ENCODE measurements around the gene ALPK3. TPM values are rescaled to one million over a fixed set of nuclear protein-coding genes. Genes with fewer than 3 reads are reported as not detected.

ALPK3 gene
- total RNA-seq, 2 experiments from 2014 or later, result 0.18 to 0.24 TPM

DNA sequence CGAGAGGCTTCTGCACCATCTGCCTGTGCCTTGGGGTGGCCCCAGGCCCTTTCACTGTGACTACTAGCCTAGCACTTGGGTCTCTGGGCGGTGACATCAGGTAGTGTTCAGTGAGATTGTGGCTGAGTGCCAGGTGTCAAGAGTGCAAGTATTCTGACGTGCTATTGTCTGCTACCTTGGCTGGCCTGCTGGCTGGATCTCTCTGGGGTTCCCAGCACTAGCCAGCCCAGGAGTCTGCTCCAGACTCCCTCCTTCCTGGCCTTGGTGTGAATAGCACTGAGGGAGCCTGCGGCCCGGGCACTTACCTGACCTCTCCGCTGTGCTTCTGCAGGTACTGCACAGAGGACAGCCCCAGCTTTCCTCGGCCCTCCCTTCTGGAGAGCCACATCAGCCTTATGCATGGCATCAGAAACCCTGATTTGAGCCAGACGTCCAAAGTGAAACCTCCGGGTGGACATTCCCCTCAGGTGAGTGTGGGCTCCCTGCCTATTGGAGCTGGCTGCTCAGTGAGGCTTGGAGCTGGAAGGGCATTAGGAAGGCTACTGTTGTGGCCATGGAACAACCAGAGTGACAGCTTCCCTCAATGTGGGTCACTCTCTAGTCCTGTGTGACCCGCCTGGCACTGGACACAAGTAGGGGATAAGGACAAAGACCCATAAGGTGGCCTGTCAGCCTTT lies 17.5 kb upstream of the ALPK3 start:
- H3K4me3 Mint-ChIP-seq, result no peak overlapping the region
- no peaks in the 10 kb centered on the region for H3K9me3 Mint-ChIP-seq (ENCODE audit: insufficient read depth)
- CTCF ChIA-PET, result no interaction called here

DNA sequence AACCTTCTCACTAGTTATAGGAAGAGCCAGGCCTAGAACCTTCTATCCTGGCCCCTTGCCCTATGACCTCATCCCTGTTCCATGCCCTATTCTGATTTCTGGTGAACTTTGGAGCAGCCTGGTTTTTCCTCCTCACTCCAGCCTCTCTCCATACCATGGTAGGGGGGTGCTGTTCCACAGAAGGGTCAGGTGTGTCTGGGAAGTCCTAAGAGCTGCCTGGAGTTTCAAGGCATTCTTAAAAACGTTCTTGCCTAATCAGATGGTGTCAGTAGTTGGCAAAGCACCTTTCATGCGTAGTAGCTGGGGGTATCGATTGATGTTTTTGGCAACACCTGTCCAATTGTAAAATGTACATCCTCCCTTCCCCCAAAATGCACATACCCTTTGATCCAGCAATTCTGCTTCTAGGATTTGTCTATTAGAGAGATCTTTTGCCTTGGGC lies 16.8 kb upstream of the ALPK3 start:
- Mint-ChIP-seq H3K4me1 (ENCODE audit: low read depth) (no peaks in the 10 kb centered on the region), H3K36me3 (ENCODE audit: low read depth) (peaks cover 59% of the 10 kb centered on the region), H3K9me3 (ENCODE audit: insufficient read depth) (no peaks in the 10 kb centered on the region), H3K27me3 (ENCODE audit: low read depth) (no peaks in the 10 kb centered on the region), H3K4me3 (no peak overlapping the region), H3K27ac (no peak overlapping the region)
- POLR2A ChIA-PET, result no interaction called here
- DNase-seq (no peak), ATAC-seq (no peak)
- CTCF ChIA-PET, result no interaction called here

More for the DNA sequence above, 17.5 kb upstream of the ALPK3 start:
- Mint-ChIP-seq H3K27ac (no peak overlapping the region), H3K36me3 (ENCODE audit: low read depth) (peaks cover 61% of the 10 kb centered on the region), H3K4me1 (ENCODE audit: low read depth) (no peaks in the 10 kb centered on the region), H3K27me3 (ENCODE audit: low read depth) (no peaks in the 10 kb centered on the region)
- no peak for DNase-seq
- POLR2A ChIA-PET, result no interaction called here
- ATAC-seq, result no peak

DNA sequence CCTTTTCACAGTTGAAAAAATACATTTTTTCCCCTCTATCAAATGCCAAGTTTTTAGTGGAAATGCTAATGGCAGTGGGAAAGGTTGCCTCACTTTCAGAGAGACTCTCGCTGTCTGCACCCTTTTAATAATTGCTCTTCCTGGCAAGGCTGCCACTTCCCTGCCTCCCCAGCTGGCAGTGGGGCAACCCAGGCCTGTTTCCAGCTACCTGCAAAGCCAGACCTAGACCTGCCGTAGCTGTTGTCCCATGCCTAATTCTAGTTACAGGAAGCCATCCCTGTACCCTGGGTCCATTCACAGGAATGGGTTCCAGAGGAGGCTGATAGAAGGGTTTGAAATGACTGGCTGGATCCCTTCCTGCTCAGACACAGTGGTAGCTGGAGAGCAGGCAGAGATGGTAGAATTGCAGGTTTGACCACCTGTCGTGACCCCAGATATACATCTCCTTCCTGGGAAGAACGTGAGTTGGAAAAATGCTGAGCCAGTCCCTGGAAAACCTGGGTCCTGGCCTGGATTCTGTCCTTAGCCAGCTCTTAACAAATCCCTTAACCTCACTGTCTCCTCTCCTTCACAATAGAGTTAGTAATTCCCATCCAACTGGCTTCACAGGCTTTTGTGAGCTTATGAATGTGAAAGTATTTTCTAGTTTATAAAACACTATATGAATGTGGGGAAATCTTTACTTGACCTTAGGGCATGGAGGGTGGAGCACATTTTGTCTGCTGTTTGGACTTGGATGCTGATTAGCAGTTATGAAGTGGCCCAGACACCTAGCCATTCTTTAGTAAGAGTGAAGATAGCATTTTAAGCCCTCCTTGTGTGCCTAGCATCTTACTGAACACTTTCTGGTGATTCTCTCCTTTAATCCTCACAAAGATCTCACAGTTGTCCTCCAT lies 12.9 kb upstream of the ALPK3 start:
- CTCF ChIA-PET, result no interaction called here
- POLR2A ChIA-PET, result no interaction called here
- H3K4me1 Mint-ChIP-seq (ENCODE audit: low read depth), result no peaks in the 10 kb centered on the region
- DNase-seq (no peak), ATAC-seq (no peak)
- H3K36me3 Mint-ChIP-seq (ENCODE audit: low read depth), result peaks cover 45% of the 10 kb centered on the region
- no peaks in the 10 kb centered on the region for H3K27me3 Mint-ChIP-seq (ENCODE audit: low read depth)
- no peak overlapping the region for H3K4me3 Mint-ChIP-seq
- H3K27ac Mint-ChIP-seq, result no peak overlapping the region
- no peaks in the 10 kb centered on the region for H3K9me3 Mint-ChIP-seq (ENCODE audit: insufficient read depth)

DNA sequence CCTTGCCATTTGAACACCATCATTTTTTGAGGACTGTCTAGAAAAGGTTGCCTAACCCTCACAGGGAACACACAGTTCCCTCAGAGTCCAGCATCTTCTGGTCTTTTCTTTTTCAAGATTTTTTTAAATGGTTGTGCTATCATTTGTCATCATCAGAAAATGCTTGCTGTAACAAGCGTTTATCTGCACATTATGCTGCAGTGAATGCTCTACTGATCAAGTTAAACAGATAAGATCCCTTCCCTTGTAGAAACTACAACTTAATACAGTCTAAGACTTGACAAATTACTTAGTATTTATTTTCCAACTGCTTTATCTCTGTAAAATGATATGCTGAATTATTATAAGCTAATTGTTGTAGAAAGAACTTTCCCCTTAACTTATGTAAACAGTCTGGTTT lies 11.9 kb upstream of the ALPK3 start:
- Mint-ChIP-seq H3K27ac (no peak overlapping the region), H3K4me3 (no peak overlapping the region), H3K9me3 (ENCODE audit: insufficient read depth) (no peaks in the 10 kb centered on the region), H3K36me3 (ENCODE audit: low read depth) (peaks cover 37% of the 10 kb centered on the region), H3K4me1 (ENCODE audit: low read depth) (no peaks in the 10 kb centered on the region), H3K27me3 (ENCODE audit: low read depth) (no peaks in the 10 kb centered on the region)
- POLR2A ChIA-PET, result interaction anchor here (0.7 kb wide), 1 partner anchor 186 kb away, joined by 4 read pairs; no protein-coding TSS in a partner anchor
- ATAC-seq (no peak), DNase-seq (no peak)
- CTCF ChIA-PET, result interaction anchor here (0.7 kb wide), 1 partner anchor 73 kb away, joined by 3 read pairs; no protein-coding TSS in a partner anchor

DNA sequence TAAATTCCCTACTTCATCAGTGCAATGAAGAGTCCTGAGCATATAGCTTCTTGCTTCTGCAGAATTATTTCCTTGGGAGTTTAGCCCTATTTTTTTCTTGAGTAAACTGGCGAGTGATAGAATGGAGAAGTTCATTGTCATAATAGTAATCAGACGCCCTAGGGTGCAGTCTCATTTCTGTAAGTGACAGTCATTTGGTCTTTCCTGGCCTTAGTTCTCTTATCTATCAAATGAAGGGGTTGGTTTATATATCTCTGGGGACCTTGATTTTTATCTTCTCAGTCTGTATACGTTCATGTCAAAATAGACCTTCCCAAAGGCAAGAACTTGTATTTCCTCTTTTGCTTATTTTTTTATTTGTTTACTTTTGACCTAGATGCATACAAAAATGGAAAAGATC lies 9.9 kb upstream of the ALPK3 start:
- ATAC-seq (no peak), DNase-seq (no peak)
- ChIA-PET CTCF (interaction anchor here (0.7 kb wide), 1 partner anchor 149 kb away, joined by 3 read pairs; no protein-coding TSS in a partner anchor), POLR2A (no interaction called here)
- Mint-ChIP-seq H3K27ac (no peak overlapping the region), H3K36me3 (ENCODE audit: low read depth) (peaks cover 29% of the 10 kb centered on the region), H3K27me3 (ENCODE audit: low read depth) (no peaks in the 10 kb centered on the region), H3K9me3 (ENCODE audit: insufficient read depth) (no peaks in the 10 kb centered on the region), H3K4me1 (ENCODE audit: low read depth) (no peaks in the 10 kb centered on the region), H3K4me3 (no peak overlapping the region)

DNA sequence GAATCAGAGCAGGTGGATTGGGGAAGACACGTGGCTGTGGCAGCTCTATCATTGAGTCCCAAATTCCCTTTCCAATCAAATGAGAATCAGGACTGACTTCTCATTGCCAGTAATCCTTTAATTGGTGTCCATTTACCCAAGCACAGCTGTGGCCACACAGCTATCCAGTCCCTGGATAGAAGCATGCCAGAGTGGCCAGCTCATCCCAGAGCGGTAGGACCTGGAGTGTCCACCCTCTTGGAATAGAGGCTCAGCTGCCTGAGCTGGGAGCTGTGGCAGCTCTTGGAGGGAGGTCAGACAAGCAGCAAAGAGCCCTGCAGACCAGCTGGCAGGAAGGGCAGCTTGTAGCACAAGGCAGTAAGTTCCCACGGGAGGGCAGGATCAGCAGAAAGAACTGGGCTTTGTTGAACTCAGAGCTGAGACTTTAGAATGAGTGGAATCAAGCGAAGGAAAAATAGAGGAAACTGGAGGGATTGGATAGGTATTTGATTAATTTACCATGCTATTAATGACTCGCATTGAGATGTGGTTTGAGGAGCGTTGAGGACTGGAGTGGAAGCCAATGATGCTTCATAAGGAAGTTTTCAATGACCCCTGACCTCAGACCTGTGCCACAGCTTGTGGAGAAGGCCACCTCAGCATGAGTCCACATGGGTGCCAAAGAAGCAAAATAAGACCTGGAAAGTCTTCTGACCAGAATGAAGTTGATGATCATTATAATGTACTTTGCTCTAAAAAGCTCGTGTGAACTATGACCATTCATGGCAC lies 6.9 kb upstream of the ALPK3 start:
- Mint-ChIP-seq H3K36me3 (ENCODE audit: low read depth) (peaks cover 12% of the 10 kb centered on the region), H3K27me3 (ENCODE audit: low read depth) (peaks cover under 1% of the 10 kb centered on the region), H3K4me1 (ENCODE audit: low read depth) (no peaks in the 10 kb centered on the region), H3K4me3 (no peak overlapping the region), H3K27ac (no peak overlapping the region), H3K9me3 (ENCODE audit: insufficient read depth) (no peaks in the 10 kb centered on the region)
- CTCF ChIA-PET, result no interaction called here
- no peak for ATAC-seq
- no peak for DNase-seq
- POLR2A ChIA-PET, result interaction anchor here (0.6 to 1.1 kb wide), 2 partner anchors 23 to 94 kb away, joined by 3 read pairs; partner anchors contain the start of gene SEC11A

DNA sequence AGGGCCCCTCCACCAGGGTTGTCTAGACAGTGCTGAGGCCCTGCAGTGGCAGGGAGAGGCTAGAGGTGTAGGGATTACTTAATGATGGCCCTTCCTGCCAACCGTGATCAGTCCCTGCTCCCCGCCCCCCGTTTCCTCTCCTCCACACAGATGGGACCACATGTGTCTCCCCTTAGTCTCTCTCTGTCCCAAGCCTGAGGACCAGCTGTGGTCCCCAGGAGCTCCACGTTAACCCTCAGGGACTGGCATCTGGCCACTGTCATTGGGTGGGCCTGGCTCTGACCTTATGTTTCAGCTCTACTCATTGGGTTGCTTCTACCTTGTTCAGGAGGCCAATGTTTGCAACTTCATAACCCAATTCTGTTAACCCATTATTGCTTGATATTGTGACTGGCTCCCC lies 6.0 kb upstream of the ALPK3 start:
- Mint-ChIP-seq H3K9me3 (ENCODE audit: insufficient read depth) (no peaks in the 10 kb centered on the region), H3K36me3 (ENCODE audit: low read depth) (peaks cover 12% of the 10 kb centered on the region), H3K27me3 (ENCODE audit: low read depth) (peaks cover 5% of the 10 kb centered on the region), H3K27ac (no peak overlapping the region), H3K4me3 (no peak overlapping the region), H3K4me1 (ENCODE audit: low read depth) (no peaks in the 10 kb centered on the region)
- no peak for ATAC-seq
- ChIA-PET CTCF (no interaction called here), POLR2A (interaction anchor here (1.1 kb wide), 1 partner anchor 95 kb away, joined by 3 read pairs; the partner anchor contains the start of gene SEC11A)
- DNase-seq, result no peak

DNA sequence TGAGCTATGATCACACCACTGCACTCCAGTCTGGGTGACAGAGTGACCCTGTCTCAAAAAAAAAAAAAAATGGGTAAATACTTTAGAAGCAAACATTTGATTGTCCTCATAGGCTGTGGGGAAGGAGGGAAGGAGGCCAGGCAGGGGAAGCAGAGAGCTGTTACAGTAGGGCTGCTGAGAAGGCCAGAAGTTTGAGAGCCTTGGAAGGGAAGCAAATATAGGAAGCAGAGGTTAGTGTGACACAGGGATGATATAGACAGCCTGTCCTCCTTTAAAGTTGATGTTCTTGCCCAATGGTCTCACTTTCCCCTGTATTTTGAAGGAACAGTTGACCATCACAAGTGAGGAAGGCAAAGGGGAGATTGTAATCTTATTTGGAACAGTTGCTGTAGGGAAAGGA lies 5.3 kb upstream of the ALPK3 start:
- Mint-ChIP-seq H3K4me1 (ENCODE audit: low read depth) (peaks cover 3% of the 10 kb centered on the region), H3K27ac (no peak overlapping the region), H3K36me3 (ENCODE audit: low read depth) (peaks cover 8% of the 10 kb centered on the region), H3K9me3 (ENCODE audit: insufficient read depth) (no peaks in the 10 kb centered on the region), H3K4me3 (no peak overlapping the region), H3K27me3 (ENCODE audit: low read depth) (peaks cover 9% of the 10 kb centered on the region)
- no peak for DNase-seq
- ChIA-PET CTCF (no interaction called here), POLR2A (no interaction called here)
- ATAC-seq, result no peak

DNA sequence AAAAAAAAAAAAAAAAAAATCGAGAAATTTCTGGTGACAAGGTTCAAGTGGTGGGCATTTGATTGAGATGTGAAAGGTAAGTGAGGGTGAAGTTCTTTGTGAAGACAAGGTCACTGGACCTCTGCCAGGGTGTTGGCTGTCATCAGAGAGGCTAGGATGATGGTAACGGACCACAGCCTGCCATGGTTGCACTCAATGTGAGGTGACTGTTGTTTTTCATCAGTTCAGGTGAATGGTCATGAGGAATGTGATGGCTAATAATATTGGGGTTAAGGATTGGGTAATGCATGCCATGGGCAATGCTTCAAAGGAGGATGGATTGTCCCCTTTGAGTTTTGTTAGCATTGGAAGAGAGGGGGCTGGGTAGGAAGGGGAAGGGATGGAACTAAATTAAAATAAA lies 4.3 kb upstream of the ALPK3 start:
- DNase-seq (no peak), ATAC-seq (no peak)
- Mint-ChIP-seq H3K36me3 (ENCODE audit: low read depth) (peaks cover 3% of the 10 kb centered on the region), H3K27ac (no peak overlapping the region), H3K4me1 (ENCODE audit: low read depth) (peaks cover 5% of the 10 kb centered on the region), H3K9me3 (ENCODE audit: insufficient read depth) (no peaks in the 10 kb centered on the region), H3K27me3 (ENCODE audit: low read depth) (peaks cover 9% of the 10 kb centered on the region), H3K4me3 (no peak overlapping the region)
- CTCF ChIA-PET, result no interaction called here
- POLR2A ChIA-PET, result interaction anchor here (0.7 kb wide), 1 partner anchor 101 kb away, joined by 3 read pairs; no protein-coding TSS in a partner anchor

DNA sequence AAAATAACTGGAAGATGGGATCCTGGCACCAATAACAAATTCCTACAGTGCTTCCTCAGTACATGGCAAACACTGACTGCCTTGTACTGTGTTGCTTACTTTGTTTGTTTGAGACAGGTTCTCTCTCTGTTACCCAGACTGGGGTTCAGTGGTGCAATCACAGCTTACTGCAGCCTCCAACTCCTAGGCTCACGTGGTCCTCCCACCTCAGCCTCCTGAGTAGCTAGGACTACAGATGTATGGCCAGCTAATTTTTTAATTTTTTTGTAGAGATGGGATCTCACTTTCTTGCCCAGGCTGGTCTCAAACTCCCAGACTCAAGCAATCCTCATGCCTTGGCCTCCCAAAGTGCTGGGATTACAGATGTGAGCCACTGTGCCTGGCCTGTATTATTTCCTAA lies 3.7 kb upstream of the ALPK3 start:
- ChIA-PET POLR2A (no interaction called here), CTCF (no interaction called here)
- ATAC-seq (no peak), DNase-seq (no peak)
- H3K4me1 Mint-ChIP-seq (ENCODE audit: low read depth), result peaks cover 11% of the 10 kb centered on the region
- H3K27me3 Mint-ChIP-seq (ENCODE audit: low read depth), result peaks cover 11% of the 10 kb centered on the region
- H3K4me3 Mint-ChIP-seq, result no peak overlapping the region
- no peaks in the 10 kb centered on the region for H3K9me3 Mint-ChIP-seq (ENCODE audit: insufficient read depth)
- peaks cover 3% of the 10 kb centered on the region for H3K36me3 Mint-ChIP-seq (ENCODE audit: low read depth)
- H3K27ac Mint-ChIP-seq, result no peak overlapping the region

DNA sequence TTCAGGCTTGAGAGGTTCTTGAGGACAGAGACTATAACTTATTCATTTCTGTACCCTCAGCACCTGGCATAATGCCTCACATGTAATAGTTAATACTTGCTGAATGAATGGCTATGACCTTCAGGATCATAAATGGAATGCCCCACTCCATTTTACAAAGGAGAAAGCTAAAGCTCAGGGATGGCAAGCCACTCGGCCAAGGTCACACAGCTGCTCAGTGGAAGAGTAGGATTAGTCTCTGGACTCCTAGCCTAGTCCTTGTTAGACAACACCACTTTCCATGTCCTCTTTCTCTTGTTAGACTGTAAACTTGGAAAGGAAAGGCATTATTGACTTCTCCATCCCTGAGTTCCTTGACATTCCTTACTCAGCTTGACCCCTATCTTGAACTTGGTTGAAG lies 3.2 kb upstream of the ALPK3 start:
- ChIA-PET CTCF (no interaction called here), POLR2A (no interaction called here)
- DNase-seq, result no peak
- peaks cover 11% of the 10 kb centered on the region for H3K27me3 Mint-ChIP-seq (ENCODE audit: low read depth)
- H3K27ac Mint-ChIP-seq, result no peak overlapping the region
- peaks cover 3% of the 10 kb centered on the region for H3K36me3 Mint-ChIP-seq (ENCODE audit: low read depth)
- H3K4me3 Mint-ChIP-seq, result no peak overlapping the region
- no peak for ATAC-seq
- H3K9me3 Mint-ChIP-seq (ENCODE audit: insufficient read depth), result no peaks in the 10 kb centered on the region
- H3K4me1 Mint-ChIP-seq (ENCODE audit: low read depth), result peaks cover 13% of the 10 kb centered on the region

DNA sequence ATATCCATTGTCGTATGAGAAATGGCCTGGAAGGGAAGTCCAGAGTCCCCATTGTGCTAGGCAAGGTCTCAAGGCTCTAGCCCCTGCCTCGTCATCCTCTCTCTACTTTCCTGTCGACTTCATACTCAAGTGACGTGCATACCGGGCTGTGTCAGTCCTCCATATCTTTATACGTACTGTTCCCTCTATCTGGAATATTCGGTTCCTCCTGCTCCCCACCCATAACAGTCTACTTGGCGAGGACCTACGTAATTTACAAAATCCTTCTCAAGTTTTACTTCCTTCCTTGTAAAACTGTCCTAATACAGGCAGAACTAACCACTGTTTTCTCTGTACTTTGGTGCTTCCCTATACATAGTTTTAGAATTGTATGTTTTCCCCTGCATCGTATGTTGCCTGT lies 2.2 kb upstream of the ALPK3 start:
- no peak for ATAC-seq
- POLR2A ChIA-PET, result no interaction called here
- no peak overlapping the region for H3K27ac Mint-ChIP-seq

More for the DNA sequence above, 2.2 kb upstream of the ALPK3 start:
- H3K36me3 Mint-ChIP-seq (ENCODE audit: low read depth), result peaks cover 3% of the 10 kb centered on the region
- DNase-seq, result no peak
- no peak overlapping the region for H3K4me3 Mint-ChIP-seq
- no peaks in the 10 kb centered on the region for H3K9me3 Mint-ChIP-seq (ENCODE audit: insufficient read depth)
- CTCF ChIA-PET, result no interaction called here
- H3K27me3 Mint-ChIP-seq (ENCODE audit: low read depth), result peaks cover 11% of the 10 kb centered on the region
- H3K4me1 Mint-ChIP-seq (ENCODE audit: low read depth), result peaks cover 13% of the 10 kb centered on the region
